SK-N-DZ (cell line): ENCODE results near the gene ARFGEF2. TPM values are rescaled to one million over a fixed set of nuclear protein-coding genes. Genes with fewer than 3 reads are reported as not detected.
"Not testable (repeated sequence)": the region's sequence is repeated elsewhere in the genome, so short reads cannot be mapped to it uniquely, and the experiment has no call there.

ENCODE experiments used
- DNase-seq: peaks from one replicate; pipeline ENCODE4 v3.0.0-alpha.2; 2015; ENCODE audit warnings: low spot score
- polyA plus RNA-seq, 2 experiments: library from polyadenylated mRNA; depleted of rRNA; stranded (reverse); fragments of >200 nt; gene quantifications; 2 replicates each; pipeline ENCODE4 v1.2.3, GENCODE V29; 2014

ARFGEF2 gene
- 20.3 and 23.5 TPM in 2 replicates for polyA plus RNA-seq (2014; cell fraction: cytosol; rRNA removed)
- polyA plus RNA-seq (2014; cell fraction: nucleus; rRNA removed): 34.1 and 35.4 TPM in 2 replicates

DNA sequence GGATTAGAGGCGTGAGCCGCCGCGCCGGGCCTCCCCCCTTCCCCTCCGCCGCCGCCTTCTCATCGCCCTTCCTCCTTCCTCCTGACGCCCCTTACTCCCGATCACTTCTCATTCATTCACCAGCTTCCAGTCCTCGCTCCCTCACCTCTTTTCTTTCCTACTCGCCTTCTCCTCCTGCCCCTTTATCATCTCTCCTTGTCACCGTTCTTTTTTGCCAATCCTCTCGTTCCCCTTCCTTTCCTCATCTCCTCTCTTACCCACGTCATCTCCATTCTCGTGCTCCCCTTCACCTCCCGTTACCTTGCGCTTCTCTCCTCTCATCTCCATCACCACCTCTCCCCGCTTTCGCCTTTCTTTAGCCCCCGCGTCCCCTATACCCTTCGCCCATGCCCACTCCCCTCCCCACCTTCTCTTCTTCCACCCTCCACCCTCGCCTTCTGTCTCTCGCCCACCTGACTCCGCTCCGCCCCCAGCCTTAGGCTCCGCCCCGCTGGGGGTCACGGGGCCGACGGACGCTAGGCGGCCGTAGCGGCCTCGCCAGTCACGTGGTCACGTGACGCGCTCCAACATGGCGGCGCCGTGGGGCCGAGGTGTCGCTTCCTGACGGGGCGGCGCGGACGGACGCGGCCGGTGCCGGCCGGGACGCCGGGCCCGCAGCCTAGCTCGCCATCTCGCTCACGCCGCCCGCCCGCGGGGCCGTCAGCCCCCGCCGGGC lies at the start of gene ARFGEF2:
Gene ARFGEF2, plus strand, starts transcription at position 544 of the 715 bp plus-strand sequence. CDS start 179 bp downstream, outside the sequence.
- DNase-seq: peak; percentile 96

GRCh38 chr20:48875233-48875913 lies 46.1 kb upstream of the ARFGEF2 start:
- DNase-seq: no peak

DNA sequence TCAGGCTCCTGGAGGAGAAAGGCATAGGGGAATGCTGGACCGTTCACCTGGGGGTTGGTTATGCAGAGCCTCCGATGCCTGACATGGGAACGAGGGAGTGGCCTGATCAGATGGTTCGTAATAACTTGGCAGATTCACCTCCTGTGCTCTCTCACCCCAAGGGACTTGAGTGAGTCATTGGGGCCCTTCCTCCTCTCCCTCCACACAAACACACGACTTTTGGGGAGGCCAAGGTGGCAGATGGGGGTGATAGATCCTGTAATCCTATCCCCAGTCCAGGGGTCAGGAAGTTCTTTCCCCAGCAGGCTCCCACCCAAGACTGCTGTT lies 45.6 kb upstream of the ARFGEF2 start:
- DNase-seq: no peak

DNA sequence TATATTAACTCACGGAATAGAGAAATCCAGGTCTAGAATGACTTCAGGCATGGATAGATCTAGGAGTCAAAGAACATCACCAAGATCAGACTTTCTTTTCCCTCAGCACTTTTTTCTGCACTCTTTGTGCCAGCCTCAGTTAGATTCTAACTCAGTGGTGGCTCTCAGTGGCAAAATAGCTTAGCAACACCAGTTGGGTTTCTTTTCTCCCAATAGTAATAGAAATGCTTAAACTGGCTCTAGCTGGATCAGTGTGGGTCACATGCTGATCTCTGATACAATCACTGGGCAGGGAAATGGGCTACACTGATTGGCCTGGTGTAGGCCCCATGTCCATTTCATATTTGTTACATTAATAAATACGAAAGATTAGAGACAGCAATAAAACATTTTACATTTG lies 44.2 kb upstream of the ARFGEF2 start:
- no peak for DNase-seq

DNA sequence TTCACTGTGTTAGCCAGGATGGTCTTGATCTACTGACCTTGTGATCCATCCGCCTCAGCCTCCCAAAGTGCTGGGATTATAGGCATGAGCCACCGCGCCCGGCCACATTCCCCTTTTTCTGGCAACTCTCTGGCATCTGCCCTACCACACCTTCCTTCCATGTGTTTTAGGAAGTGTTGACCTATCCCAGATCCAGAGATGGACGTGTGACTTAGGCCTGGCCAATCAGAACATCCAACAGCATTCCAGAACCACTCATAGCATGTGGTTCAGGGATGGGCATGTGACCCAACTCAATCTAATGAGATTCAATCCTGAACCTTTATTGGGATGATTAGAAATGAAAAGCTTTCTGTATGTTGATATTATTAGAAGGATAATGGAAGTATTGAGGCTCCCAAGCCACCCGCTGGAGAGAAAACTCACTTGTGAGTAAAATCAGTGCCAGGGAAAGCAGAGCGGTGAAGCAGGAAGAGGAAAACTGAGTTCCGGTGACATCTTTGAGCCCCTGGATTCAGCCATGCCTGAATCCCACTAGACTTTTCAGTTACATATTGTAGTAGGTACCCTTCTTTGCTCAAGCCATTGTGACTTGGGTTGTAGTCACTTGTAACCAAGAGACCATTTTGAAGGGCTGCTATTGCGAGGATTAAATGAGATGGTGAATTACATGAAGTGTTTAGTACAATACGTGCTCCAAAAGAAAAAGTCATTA lies 42.8 kb upstream of the ARFGEF2 start:
- no peak for DNase-seq

GRCh38 chr20:48879612-48880245 lies 41.8 kb upstream of the ARFGEF2 start:
- DNase-seq: no peak

GRCh38 chr20:48880331-48880730 lies 41.2 kb upstream of the ARFGEF2 start:
- DNase-seq: no peak

GRCh38 chr20:48880981-48881657 lies 40.4 kb upstream of the ARFGEF2 start:
- no peak for DNase-seq

- DNase-seq: no peak
Observed at GRCh38 chr20:48885237-48885636, 36.3 kb upstream of the ARFGEF2 start.

GRCh38 chr20:48886194-48886593 lies 35.3 kb upstream of the ARFGEF2 start:
- DNase-seq: no peak

DNA sequence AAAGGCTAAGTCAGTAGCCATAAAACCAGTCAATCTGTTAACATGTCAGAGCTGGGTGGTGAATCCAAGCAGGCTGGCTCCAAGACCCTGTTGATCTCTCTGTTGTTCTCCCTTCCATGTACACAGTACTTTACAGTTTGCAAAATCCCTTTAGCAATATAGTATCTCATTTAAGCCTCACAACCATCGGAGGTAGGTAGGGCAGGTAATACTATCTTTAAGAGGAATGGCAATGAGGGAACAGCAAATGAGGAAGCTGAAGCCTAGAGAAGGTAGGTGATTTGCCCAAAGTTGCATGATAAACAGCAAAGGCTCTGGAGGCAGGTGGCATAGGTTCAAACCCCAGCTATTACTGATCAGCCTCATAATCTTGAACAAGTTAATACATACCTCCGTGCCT lies 34.7 kb upstream of the ARFGEF2 start:
- no peak for DNase-seq

- not testable (repeated sequence) for DNase-seq
Observed at GRCh38 chr20:48888517-48888916, 33.0 kb upstream of the ARFGEF2 start.

DNA sequence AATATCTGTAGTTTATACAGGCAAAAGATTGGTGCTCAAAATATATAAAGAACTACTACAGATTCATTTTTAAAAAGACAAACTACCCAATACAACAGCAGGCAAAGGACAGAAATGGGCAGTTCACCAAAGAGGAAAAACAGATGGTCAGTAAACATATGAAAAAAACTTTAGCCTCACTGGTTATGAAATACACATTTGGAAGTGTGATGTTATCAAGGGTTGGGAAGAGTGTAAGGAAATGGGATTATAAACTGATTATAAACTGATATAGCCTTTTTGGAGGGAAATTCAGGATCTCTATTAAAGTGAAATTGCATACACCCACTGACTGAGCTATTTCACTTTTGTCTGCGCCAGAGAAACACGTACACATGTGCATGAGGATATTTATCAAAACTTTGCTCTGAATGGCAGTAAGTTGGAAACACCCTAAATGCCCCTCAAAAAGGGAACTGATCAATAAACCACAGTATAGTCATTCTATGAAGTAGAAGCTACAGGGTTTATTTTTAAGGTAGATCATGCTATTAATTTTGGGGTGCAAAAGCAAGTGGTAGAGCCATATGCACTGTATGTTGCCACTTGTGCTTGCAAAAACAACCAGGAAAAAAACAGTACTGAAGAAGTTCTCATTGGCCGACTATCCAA lies 32.2 kb upstream of the ARFGEF2 start:
- DNase-seq: no peak

DNA sequence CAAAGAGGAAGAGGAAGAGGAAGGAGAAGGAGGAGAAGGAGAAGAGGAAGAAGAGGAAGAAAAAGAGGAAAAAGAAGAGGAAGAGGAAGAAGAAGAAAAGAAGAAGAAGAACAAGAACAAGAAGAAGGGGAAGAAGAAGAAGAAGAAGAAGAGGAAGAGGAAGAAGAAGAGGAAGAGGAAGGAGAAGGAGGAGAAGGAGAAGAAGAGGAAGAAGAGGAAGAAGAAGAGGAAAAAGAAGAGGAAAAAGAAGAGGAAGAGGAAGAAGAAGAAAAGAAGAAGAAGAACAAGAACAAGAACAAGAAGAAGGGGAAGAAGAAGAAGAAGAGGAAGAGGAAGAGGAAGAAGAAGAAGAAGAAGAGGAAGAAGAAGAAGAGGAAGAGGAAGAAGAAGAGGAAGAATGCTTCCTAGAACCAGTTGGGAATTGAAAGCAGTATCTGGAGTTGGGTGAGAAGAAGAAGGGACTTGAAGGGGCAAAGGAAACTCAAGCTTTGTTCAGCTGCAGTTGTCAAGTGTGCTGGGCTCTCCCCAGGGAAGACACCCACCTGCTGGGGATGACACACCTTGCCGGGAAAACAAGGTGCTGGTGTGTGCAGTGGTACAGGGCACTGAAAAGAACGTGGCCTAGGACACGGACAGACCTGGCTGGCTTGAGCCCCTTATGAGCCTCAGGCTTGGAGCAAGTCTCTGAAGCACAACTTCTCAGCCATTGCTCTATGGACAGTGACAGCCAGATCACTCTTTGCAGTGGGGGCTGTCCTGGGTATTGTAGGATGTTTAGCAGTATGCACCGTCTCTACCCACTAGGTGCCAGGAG lies 30.1 kb upstream of the ARFGEF2 start:
- no peak for DNase-seq

- no peak for DNase-seq
Observed at GRCh38 chr20:48892049-48892470, 29.5 kb upstream of the ARFGEF2 start.

DNA sequence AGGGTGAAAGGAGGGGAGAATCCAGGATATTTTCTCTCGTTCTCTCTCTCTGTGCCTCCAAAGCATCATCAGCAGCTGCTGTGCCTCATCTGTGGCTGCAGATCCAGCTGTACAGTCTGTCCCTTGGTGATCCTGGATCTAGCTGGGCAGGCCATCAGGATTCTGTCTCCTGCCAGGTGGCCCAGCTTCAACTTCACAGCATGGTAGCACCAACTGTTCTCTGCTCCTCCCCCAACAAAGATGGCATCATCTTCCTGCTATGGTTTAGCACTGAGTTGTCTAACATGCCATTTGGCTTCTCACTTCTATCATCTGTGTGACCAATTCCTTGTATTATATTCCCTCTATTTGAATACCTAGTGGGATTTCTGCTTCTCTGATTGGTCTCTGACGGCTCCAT lies 28.6 kb upstream of the ARFGEF2 start:
- no peak for DNase-seq

DNA sequence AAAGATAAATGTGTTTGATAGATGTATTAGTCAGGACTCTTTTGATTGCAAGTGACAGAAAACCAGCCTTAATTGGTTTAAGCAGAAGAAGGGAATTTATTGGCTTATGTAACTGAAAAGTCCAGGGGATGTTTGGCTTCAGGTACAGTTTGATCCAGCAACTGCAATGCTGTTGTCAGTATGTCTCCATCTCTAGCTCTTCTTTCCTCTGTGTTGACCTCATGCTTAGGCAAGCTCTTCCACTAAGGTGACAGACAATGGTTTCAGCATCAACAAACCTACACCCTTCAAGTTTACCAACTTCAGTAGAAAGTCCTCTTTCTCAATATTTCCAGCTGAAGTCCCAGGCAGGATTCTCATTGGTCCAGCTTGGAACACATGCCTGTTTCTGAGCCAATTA lies 28.1 kb upstream of the ARFGEF2 start:
- DNase-seq: no peak

DNA sequence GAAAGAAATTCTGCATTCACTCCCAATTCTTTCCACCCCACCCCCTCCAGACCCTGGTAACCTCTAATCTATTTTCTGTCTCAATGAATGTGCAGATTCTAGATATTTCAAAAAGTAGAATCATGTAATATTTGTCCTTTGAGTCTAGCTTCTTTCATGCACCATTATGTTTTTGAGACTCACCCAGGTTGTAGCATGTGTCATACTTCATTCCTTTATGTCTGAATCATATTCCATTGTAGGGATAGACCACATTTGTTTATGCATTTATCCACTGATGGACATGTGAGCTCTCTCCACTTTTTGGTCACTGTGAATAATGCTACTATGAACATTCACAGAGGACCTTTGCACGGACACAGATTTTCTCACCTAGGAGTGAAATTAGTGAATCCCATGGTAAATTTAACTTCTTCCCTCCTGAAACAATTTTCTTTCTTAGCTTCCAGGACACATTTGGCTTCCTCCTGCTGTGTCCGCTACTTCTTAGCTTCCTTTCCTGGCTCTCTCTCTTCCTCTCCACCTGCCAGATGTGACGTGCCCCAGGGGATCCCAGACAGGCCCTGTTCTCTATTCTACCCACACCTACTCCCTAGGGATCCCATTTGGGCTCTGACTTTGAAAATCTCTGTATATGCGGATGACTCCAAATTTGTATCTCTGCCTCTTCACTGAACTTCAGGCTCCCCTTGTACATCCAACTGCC lies 24.1 kb upstream of the ARFGEF2 start:
- no peak for DNase-seq

- DNase-seq: no peak
Observed at GRCh38 chr20:48898210-48898609, 23.3 kb upstream of the ARFGEF2 start.
